Breast epithelium (tissue), 3 donors: ENCODE measurements around the gene ATF3.

Experiments
- CTCF ChIP-seq, 3 donors: fragments of 450-650 bp; IDR thresholded peaks; one replicate each; pipeline ENCODE4 v1.5.1; 2016 to 2017; ENCODE audit warnings: antibody characterized with exemption in 3 of 3, mild to moderate bottlenecking in 3 of 3, moderate library complexity in 3 of 3
- POLR2A ChIP-seq: fragments of 450-650 bp; IDR thresholded peaks from one replicate; pipeline ENCODE4 v1.6.1; 2016; ENCODE audit warnings: antibody characterized with exemption, mild to moderate bottlenecking, moderate library complexity
- POLR2AphosphoS5 ChIP-seq, 3 donors: sonication (generic); formaldehyde crosslinking; IDR thresholded peaks; one replicate each; pipeline ENCODE4 v1.6.1; 2017; ENCODE audit warnings: antibody characterized with exemption in 3 of 3

- TF ChIP-seq CTCF (IDR thresholded peaks at IDR 0.05) (no peak), POLR2A (no peak), POLR2AphosphoS5 (IDR thresholded peaks at IDR 0.05) (no peak)
Measured at GRCh38 chr1:212593821-212594251, 14.7 kb upstream of the ATF3 start.
